Fibroblast of mammary gland (primary cell): ENCODE data around the gene PABPC3.

Experiments used
- DNase-seq: peaks from one replicate; pipeline ENCODE4 v3.0.0-alpha.2; 2010; ENCODE audit warnings: low read depth
- H3K4me3 ChIP-seq: 2 replicates; pipeline ENCODE4 v1.5.1; 2011; ENCODE audit warnings: low read depth, mild to moderate bottlenecking, low read length, moderate library complexity; ENCODE audit not compliant: control insufficient read depth
- CTCF ChIP-seq: conservative IDR thresholded peaks from 2 replicates; pipeline ENCODE4 v1.5.1; 2011; ENCODE audit warnings: low read depth, low read length, inconsistent platforms; ENCODE audit not compliant: control insufficient read depth, insufficient read depth

PABPC3 gene

GRCh38 chr13:25103711-25104110 lies 7.8 kb downstream of the PABPC3 start:
- no peak overlapping the region for H3K4me3 ChIP-seq
- no peak for TF ChIP-seq CTCF
- no peak for DNase-seq

GRCh38 chr13:25109341-25109740 lies 13.4 kb downstream of the PABPC3 start:
- TF ChIP-seq CTCF = no peak
- no peak for DNase-seq
- H3K4me3 ChIP-seq = no peak overlapping the region

GRCh38 chr13:25110956-25111584 lies 15.1 kb downstream of the PABPC3 start:
- H3K4me3 ChIP-seq = no peak overlapping the region
- no peak for DNase-seq
- no peak for TF ChIP-seq CTCF

GRCh38 chr13:25111585-25111956 lies 15.6 kb downstream of the PABPC3 start:
- DNase-seq = peak; percentile 9
- no peak for TF ChIP-seq CTCF
- no peak overlapping the region for H3K4me3 ChIP-seq

- DNase-seq = no peak
- no peak for TF ChIP-seq CTCF
- H3K4me3 ChIP-seq = no peak overlapping the region
Measured at GRCh38 chr13:25112695-25113255, 16.8 kb downstream of the PABPC3 start.

GRCh38 chr13:25114220-25114619 lies 18.3 kb downstream of the PABPC3 start:
- no peak overlapping the region for H3K4me3 ChIP-seq
- peak; percentile 87 for TF ChIP-seq CTCF
- peak; percentile 73 for DNase-seq
